Measurements from ENCODE around the gene XYLT1.
A peak's percentile ranks its signal among the peaks of the same experiment; 100 is the strongest.

XYLT1 gene

DNA sequence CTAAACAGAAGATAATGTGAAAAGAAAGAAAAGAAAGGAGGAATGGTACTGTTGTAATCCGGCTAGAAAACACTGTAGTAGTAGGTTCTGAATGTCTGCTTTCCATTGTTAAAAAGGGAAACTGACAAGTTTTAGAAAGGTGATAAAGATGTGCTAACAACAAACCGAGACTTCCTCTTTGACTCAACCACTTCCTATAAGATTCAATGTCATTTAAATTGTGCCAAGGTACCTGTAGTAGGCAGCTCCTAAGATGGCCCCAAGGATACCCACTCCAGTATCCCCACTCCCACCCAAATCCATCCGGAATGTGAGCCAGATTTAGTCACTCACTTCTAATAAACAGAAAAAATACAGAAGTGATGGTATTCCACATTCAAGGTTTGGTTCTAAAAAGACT is 31.2 kb downstream of the XYLT1 start:
- H3K4me1 ChIP-seq (ENCODE audit: control insufficient read depth, low read length) = peaks cover 76% of the 10 kb centered on the region
- H3K27ac ChIP-seq (ENCODE audit: low read depth, low read length) = peak overlapping the region; percentile 73
- H3F3A ChIP-seq (ENCODE audit: control insufficient read depth, insufficient read depth) = peaks cover 19% of the 10 kb centered on the region
- H3K4me2 ChIP-seq (ENCODE audit: low read length) = peak overlapping the region; percentile 83
- H4K20me1 ChIP-seq (ENCODE audit: control insufficient read depth, insufficient read depth, low read depth, low read length) = no peaks in the 10 kb centered on the region
- peak overlapping the region; percentile 64 for H3K4me3 ChIP-seq (ENCODE audit: low read length)
- H3K9me2 ChIP-seq (replicated peaks; ENCODE audit: control insufficient read depth, low read length) = no peaks in the 10 kb centered on the region
- TF ChIP-seq, protein P1, sequence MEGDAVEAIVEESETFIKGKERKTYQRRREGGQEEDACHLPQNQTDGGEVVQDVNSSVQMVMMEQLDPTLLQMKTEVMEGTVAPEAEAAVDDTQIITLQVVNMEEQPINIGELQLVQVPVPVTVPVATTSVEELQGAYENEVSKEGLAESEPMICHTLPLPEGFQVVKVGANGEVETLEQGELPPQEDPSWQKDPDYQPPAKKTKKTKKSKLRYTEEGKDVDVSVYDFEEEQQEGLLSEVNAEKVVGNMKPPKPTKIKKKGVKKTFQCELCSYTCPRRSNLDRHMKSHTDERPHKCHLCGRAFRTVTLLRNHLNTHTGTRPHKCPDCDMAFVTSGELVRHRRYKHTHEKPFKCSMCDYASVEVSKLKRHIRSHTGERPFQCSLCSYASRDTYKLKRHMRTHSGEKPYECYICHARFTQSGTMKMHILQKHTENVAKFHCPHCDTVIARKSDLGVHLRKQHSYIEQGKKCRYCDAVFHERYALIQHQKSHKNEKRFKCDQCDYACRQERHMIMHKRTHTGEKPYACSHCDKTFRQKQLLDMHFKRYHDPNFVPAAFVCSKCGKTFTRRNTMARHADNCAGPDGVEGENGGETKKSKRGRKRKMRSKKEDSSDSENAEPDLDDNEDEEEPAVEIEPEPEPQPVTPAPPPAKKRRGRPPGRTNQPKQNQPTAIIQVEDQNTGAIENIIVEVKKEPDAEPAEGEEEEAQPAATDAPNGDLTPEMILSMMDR (IDR thresholded peaks at IDR 0.05; ENCODE audit: low read depth, low read length, poor library complexity, severe bottlenecking) = no peak
- TF ChIP-seq EZH2phosphoT487 (IDR thresholded peaks at IDR 0.05; ENCODE audit: borderline replicate concordance, low read length) = no peak
- H3K9me3 ChIP-seq (ENCODE audit: control insufficient read depth, insufficient read depth, low read length) = no peaks in the 10 kb centered on the region
- H3K36me3 ChIP-seq (ENCODE audit: control insufficient read depth, low read length) = peaks cover 3% of the 10 kb centered on the region; the same call in 1 of the 2 replicates
- H3K79me2 ChIP-seq (ENCODE audit: control insufficient read depth, low read length) = peaks cover 39% of the 10 kb centered on the region
- H3K27me3 ChIP-seq (ENCODE audit: control insufficient read depth, low read length) = no peaks in the 10 kb centered on the region

- no peak for TF ChIP-seq EZH2phosphoT487 (IDR thresholded peaks at IDR 0.05; ENCODE audit: borderline replicate concordance, low read length)
- TF ChIP-seq, protein P1 (IDR thresholded peaks at IDR 0.05; ENCODE audit: low read depth, low read length, poor library complexity, severe bottlenecking) = no peak
- H3K36me3 ChIP-seq (ENCODE audit: control insufficient read depth, low read length) = peaks cover 3% of the 10 kb centered on the region; the same call in 1 of the 2 replicates
- no peaks in the 10 kb centered on the region for H3K27me3 ChIP-seq (ENCODE audit: control insufficient read depth, low read length)
- peaks cover 92% of the 10 kb centered on the region for H3K4me1 ChIP-seq (ENCODE audit: control insufficient read depth, low read length)
- no peaks in the 10 kb centered on the region for H3K9me3 ChIP-seq (ENCODE audit: control insufficient read depth, insufficient read depth, low read length)
- no peaks in the 10 kb centered on the region for H3K9me2 ChIP-seq (replicated peaks; ENCODE audit: control insufficient read depth, low read length)
- H3K4me2 ChIP-seq (ENCODE audit: low read length) = no peak overlapping the region
- no peak overlapping the region for H3K4me3 ChIP-seq (ENCODE audit: low read length)
- no peak overlapping the region for H3K27ac ChIP-seq (ENCODE audit: low read depth, low read length)
- H3F3A ChIP-seq (ENCODE audit: control insufficient read depth, insufficient read depth) = peaks cover 29% of the 10 kb centered on the region
- H4K20me1 ChIP-seq (ENCODE audit: control insufficient read depth, insufficient read depth, low read depth, low read length) = no peaks in the 10 kb centered on the region
- peaks cover 49% of the 10 kb centered on the region for H3K79me2 ChIP-seq (ENCODE audit: control insufficient read depth, low read length)
These were observed 32.8 kb downstream of the XYLT1 start for GRCh38 chr16:17437981-17438380.

DNA sequence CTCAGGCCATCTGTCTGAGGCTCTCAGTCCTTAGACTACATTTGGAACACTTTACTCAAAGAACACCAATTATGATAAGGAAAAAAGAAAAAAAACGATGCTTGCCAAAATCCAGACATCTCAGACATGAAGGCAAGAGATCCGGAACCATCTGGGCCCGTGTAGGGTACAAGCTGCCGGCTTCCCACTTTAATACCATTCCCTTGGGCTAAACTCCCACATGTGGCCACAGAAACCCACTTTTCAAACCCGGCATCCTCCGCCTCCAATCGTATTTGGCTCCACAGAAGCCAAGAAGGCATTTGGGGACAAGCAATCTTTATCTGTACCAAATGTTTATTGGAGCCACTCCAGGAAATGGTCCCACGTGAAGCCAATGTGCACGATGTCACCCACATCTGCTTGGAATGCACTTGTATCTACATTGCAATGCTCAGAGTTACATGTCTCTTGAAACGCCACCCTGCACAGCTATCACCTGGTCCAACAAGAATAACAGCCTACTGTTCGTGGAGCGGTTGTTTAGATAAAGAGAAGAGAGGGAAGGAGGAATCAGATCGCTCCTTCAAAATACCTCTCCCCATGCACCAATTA is 33.5 kb downstream of the XYLT1 start:
- no peaks in the 10 kb centered on the region for H3K27me3 ChIP-seq (ENCODE audit: control insufficient read depth, low read length)
- no peak for TF ChIP-seq EZH2phosphoT487 (IDR thresholded peaks at IDR 0.05; ENCODE audit: borderline replicate concordance, low read length)
- TF ChIP-seq, protein P1 (IDR thresholded peaks at IDR 0.05; ENCODE audit: low read depth, low read length, poor library complexity, severe bottlenecking) = no peak
- no peaks in the 10 kb centered on the region for H4K20me1 ChIP-seq (ENCODE audit: control insufficient read depth, insufficient read depth, low read depth, low read length)
- H3K9me2 ChIP-seq (replicated peaks; ENCODE audit: control insufficient read depth, low read length) = no peaks in the 10 kb centered on the region
- no peaks in the 10 kb centered on the region for H3K9me3 ChIP-seq (ENCODE audit: control insufficient read depth, insufficient read depth, low read length)
- no peak overlapping the region for H3K4me3 ChIP-seq (ENCODE audit: low read length)
- peaks cover 98% of the 10 kb centered on the region for H3K4me1 ChIP-seq (ENCODE audit: control insufficient read depth, low read length)
- no peak overlapping the region for H3K27ac ChIP-seq (ENCODE audit: low read depth, low read length)
- no peak overlapping the region for H3K4me2 ChIP-seq (ENCODE audit: low read length)
- peaks cover 57% of the 10 kb centered on the region for H3K79me2 ChIP-seq (ENCODE audit: control insufficient read depth, low read length)
- peaks cover 29% of the 10 kb centered on the region for H3F3A ChIP-seq (ENCODE audit: control insufficient read depth, insufficient read depth)
- peaks cover 3% of the 10 kb centered on the region; the same call in 1 of the 2 replicates for H3K36me3 ChIP-seq (ENCODE audit: control insufficient read depth, low read length)

Data from DOHH2 (cell line).